OCI-M2 (cell line): Measurements from ENCODE around the gene KCNJ2.

ENCODE experiments used
- DNase-seq: peaks from one replicate; lab custom pipeline; 2025; ENCODE audit not compliant: unreplicated experiment; lab: John Stamatoyannopoulos, UW

The KCNJ2 gene

DNA sequence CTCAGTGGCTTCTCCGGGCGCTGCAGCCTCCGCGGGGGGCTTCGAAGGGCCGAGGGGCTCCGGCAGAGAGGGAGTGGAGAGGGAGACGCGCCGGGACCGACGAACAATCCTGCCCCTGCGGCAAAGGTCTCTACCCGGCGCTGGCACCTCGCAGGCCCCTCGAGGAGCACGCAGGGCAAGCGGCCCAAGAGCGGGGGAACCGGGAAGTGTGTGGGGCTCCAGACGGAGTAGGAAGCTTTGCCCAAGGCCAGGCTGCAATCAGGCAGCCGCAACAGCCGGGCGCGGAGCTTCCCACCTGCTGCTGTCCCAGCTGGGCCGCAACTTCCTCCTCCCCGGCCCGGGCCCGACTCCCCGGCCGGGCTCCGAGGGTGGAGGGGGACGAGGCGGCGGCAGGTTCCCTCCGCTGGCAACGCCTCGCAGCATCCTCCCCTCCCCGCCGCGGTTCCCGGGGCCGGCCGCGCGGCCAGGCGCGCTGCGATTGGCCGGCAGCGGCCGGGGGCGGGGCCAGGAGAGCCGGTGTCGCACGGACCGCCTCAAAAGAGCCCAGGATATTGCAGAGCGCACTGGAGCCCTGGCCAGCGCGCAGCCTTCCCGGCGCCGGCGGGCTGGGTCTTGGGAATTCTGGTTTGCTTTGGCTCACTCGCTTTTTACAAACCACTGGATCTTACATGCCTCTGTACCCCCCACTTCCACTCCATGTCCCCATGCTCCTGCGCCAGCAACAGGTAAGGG is at the start of gene KCNJ2:
TSS of gene KCNJ2 (plus strand) at position 556 of the 732 bp plus-strand sequence. CDS start 5,508 bp downstream, outside the sequence.
- DNase-seq = no peak

- no peak for DNase-seq
Measured at GRCh38 chr17:70119545-70119944, 49.8 kb upstream of the KCNJ2 start.

DNA sequence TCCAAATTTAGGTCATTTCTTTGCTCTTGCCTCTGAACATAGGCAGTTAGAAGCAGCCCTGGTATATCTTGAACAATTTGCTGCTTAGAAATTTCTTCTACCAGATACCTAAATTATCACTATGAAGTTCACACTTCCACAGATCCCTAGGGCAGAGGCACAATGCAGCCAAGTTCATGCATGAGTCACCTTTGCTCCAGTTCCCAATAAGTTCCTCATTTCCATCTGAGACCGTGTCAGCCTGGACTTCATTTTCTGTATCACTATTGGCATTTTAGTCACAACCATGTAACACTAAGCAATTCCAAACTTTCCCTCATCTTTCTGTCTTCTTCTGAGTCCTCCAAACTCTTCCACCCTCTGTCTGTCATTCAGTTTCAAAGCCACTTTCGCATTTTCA is 49.3 kb upstream of the KCNJ2 start:
- DNase-seq = no peak

DNA sequence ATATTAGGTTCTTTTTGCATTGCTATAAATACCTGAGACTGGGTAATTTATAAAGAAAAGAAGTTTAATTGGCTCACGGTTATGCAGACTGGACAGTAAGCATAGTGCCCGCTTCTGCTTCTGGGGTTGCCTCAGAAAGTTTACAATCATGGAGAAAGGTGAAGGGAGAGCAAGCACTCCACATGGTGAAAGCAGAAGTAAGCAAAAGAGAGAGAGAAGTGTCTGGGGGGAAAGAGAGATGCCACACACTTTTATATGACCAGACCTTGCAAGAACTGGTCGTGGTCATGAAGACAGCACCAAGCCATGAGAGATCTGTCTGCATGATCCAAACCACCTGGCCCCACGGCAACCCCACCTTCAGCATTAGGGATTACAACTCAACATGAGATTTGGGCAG is 48.9 kb upstream of the KCNJ2 start:
- DNase-seq = no peak

DNA sequence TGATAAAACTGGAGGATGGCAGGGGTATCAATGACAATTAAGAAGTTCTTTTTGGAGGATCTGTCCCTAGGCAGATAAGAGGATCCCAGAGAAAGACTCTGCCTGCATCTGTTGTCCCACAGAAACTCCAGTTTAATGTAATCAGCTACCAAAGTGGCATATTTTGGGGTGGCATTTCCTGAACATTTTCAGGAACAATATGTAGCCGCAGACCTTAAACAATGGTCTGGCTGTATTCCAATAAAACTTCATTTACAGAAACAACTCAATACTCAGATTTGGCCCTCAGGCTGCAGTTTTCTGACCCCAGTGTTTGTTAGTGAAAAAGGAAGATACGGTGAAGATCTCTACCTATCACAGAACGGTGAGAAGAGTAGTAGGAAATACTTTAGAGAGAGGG is 48.2 kb upstream of the KCNJ2 start:
- no peak for DNase-seq

DNA sequence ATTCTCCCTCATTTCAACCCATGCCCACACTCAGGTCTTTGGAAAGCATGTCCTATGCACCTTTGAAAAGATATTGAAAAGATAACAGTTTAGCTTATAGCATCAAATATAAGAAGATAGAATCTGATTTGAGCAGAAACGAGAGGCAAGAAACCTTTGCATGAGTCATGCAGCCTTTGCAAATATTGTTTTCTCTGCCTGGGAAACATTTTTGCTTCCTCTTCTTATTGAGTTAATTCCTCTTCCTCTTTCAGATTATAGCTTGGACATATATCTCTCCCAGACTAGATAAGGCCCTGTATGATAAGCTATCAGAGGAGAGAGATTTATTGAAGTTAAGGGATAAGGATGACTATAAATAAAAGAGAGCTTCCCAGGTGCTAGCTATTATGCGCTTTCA is 46.1 kb upstream of the KCNJ2 start:
- DNase-seq = no peak

DNA sequence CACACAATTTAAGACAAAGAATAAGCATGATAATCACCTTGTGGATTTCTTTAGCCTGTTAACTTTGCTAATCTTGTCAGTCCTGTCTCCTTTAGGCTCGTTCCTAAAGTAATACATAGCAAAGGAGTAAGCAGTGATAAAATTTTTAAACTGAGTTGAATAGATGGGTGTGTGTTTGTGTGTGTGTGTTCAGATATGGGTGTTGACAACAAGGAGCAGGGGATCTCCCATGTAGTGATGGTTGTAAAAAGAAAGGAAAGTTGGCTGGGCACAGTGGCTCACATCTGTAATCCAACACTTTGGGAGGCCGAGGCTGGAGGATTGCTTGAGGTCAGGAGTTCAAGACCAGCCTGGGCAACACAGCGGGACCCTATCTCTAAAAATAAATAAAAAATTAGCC is 44.6 kb upstream of the KCNJ2 start:
- no peak for DNase-seq

DNA sequence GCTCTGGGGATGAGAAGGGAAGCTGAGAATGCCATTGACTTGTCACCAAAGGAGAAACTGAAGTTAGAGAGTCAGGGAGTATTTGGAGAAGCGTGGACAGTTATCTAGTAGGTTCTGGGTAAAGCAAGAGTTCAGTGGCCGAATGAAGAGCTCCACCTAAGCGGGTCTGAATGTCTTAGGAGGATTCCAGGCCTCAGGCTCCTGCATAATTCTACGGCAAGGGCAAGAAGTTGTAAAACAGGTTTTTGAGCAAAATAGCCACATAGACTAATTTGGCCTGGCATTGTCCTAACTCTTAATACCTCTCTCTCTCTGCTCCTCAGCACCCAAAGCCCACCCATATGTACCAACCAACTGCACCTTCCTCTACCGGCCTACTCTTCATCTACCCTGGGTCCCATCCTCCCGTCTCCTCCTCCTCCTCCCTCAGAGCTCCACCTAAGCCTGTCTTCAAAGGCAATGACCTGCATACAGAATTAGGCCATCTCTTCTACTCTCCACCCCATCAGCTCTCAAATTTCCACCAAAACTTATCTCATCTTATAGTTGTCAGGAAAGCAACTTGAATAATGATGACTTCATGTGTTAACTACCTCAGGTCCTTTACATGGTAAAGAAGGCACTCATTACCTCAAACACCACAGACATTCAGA is 42.0 kb upstream of the KCNJ2 start:
- DNase-seq = no peak

DNA sequence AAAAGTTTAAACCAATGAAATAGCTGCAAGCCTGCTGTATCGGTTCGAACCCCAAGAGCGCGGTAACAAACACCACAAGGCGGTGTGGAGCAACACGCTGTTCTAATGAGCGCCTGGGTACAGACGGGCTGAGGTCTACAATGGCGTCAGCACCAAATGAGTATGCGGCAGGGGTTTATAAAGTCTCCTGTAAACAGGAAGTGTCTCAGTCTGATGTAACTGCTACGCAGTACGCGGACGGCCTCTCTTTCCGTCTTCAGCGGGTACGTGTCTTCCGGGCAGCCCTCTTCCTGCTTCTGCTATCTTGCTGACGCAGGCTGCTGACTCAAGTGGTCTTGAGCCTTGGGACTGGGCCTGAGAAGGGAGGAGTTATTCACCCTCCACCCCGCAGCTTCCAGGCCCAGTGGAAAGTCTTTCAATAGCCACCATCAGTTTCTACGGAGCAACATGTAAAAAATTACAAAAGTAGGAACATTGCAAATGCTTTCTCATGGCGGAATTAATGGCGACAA is 40.5 kb upstream of the KCNJ2 start:
- DNase-seq = no peak

DNA sequence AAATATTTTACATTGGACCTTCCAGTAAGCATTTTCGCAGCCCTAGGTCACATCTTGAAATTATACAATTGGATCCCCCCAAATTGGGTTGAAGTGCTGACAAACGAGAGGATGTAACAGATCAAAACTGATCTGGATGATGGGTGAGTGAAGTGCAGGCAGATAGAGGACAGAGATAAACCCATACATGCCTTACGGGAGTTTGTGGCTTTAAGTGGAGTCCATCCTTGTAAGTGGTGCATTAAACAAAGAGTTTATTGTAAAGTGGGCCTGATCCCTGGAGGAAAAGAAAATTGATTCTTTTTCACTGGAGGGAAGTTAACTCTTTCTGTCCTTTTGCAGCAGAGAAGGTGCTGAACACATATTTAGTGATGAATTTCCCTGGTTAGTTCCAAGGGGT is 39.0 kb upstream of the KCNJ2 start:
- no peak for DNase-seq

DNA sequence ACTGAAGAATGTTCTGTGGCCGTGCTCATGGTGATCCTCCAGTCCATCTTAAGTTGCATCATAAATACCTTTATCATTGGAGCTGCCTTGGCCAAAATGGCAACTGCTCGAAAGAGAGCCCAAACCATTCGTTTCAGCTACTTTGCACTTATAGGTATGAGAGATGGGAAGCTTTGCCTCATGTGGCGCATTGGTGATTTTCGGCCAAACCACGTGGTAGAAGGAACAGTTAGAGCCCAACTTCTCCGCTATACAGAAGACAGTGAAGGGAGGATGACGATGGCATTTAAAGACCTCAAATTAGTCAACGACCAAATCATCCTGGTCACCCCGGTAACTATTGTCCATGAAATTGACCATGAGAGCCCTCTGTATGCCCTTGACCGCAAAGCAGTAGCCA is 36.8 kb upstream of the KCNJ2 start:
- no peak for DNase-seq

DNA sequence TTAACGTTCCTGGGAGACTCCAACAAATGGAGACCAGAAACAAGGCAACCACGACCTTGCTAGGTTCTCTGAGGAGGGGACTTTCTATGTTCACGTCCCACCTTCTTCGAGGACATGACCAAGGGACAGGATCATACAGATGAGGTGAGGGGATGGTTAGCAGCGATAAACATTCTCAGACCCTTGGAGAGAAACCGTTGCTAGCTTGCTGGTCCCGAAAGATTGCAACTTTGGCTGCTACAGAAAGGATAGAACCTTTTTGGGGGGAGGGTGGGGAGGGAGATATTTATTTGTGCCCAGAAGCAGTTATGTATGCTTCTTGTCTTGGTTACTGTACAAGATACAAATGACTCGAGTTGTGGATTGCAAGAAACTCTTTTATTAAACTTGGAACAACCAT is 35.3 kb upstream of the KCNJ2 start:
- no peak for DNase-seq

- no peak for DNase-seq
Measured at GRCh38 chr17:70134777-70135176, 34.6 kb upstream of the KCNJ2 start.

DNA sequence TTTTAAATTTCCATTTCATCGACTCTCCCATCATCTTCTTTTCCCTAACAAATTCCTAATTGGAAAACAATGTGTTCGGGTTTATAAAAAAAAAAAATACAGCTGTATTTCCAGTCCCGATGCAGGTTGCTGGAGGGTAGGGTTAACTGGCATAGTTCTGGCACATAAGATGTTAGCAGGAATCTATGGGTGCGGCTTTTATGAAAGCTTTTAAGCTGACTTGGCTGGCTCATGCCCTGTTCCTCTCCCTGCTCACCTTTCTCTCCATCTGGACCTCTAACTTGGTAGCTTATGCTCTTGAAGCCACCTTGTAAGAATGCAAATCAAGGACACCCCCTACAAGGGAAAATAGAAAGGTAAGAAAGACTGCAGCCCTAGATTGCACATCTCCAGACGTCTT is 33.2 kb upstream of the KCNJ2 start:
- no peak for DNase-seq

- DNase-seq = no peak
Measured at GRCh38 chr17:70137451-70138230, 31.7 kb upstream of the KCNJ2 start.

- DNase-seq = no peak
Measured at GRCh38 chr17:70138291-70138865, 31.0 kb upstream of the KCNJ2 start.

DNA sequence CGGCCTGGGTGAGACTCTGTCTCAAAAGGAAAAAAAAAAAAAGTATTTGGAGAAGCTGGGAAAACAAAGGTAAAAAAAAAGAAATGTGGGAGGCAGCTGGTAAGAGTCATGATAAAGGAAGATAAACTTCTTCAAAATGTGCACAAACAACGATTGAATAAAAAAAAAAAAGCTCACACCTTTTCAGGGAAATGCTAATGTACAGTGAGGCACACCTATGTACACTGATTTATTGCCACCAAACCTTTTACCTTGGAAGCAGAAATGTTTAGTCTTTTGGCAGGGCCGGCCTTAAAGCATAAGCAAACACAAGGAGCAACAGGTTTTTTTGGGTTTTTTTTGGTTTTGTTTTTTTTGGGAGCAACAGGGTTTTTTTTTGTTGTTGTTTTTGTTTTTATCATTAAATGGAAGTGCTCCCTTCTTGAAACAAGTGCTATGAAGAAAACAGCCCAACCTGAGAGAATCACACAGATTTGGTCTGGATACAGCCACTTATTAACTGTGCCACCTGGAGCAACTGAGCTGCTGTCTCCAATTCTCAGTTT is 29.8 kb upstream of the KCNJ2 start:
- no peak for DNase-seq

- DNase-seq = no peak
Measured at GRCh38 chr17:70144260-70144846, 25.0 kb upstream of the KCNJ2 start.

GRCh38 chr17:70153210-70153609 is 16.1 kb upstream of the KCNJ2 start:
- no peak for DNase-seq

DNA sequence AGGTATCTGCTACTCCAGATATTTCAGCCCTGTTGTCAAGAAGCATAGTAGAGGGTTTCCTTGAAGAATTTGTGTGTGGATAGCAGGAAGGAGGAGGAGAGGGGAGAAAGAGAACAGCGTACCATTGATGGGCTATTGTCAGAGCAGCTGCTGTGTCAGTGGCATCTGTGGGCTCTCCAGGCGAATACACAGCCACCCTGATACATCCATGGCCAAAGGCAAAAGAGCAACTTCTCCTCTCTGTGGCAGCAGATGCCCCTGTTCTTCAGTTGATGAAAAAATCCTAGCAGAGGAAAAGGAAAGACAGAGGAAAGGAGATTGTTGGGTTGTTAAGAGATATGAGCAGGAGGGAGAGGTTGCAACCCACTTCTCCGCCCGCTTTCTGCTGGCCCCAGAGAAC is 12.2 kb upstream of the KCNJ2 start:
- no peak for DNase-seq

- DNase-seq = no peak
Measured at GRCh38 chr17:70158180-70158579, 11.2 kb upstream of the KCNJ2 start.
